Breast epithelium (tissue), 3 donors: ENCODE measurements around the gene UGT2B11.
"Not testable (repeated sequence)": the region's sequence is repeated elsewhere in the genome, so short reads cannot be mapped to it uniquely, and the experiment has no call there.

Experiments
- POLR2A ChIP-seq: fragments of 450-650 bp; IDR thresholded peaks from one replicate; pipeline ENCODE4 v1.6.1; 2016; ENCODE audit warnings: antibody characterized with exemption, mild to moderate bottlenecking, moderate library complexity
- TF ChIP-seq, protein P1 (sequence below), 3 donors: fragments of 450-650 bp; IDR thresholded peaks; one replicate each; pipeline ENCODE4 v1.5.1; 2016 to 2017; ENCODE audit warnings: antibody characterized with exemption in 3 of 3, mild to moderate bottlenecking in 3 of 3, moderate library complexity in 3 of 3

DNA sequence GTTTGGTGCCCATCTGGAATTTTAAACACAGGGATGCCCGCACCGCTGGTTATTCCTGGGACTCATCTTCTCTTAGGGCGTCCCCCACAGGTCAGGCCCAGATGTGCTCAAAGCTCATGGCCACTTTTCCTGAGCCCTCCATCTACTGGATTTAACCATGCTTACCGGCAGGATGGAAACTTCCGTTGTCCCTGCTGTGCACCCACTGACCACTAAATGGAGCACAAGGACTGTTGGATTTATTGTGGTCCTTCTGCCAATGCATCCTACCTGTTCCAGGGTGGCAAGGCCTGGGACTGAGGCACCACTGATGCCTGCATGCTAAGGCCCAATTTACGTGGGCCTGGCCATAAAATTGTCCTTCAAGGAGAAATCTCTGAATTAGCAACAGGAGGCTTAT lies 8.7 kb upstream of the UGT2B11 start:
- TF ChIP-seq POLR2A = not testable (repeated sequence)
- TF ChIP-seq, protein P1, sequence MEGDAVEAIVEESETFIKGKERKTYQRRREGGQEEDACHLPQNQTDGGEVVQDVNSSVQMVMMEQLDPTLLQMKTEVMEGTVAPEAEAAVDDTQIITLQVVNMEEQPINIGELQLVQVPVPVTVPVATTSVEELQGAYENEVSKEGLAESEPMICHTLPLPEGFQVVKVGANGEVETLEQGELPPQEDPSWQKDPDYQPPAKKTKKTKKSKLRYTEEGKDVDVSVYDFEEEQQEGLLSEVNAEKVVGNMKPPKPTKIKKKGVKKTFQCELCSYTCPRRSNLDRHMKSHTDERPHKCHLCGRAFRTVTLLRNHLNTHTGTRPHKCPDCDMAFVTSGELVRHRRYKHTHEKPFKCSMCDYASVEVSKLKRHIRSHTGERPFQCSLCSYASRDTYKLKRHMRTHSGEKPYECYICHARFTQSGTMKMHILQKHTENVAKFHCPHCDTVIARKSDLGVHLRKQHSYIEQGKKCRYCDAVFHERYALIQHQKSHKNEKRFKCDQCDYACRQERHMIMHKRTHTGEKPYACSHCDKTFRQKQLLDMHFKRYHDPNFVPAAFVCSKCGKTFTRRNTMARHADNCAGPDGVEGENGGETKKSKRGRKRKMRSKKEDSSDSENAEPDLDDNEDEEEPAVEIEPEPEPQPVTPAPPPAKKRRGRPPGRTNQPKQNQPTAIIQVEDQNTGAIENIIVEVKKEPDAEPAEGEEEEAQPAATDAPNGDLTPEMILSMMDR (IDR thresholded peaks at IDR 0.05) = not testable (repeated sequence)
